Forelimb muscle (tissue), 1 donor: ENCODE results near the gene RAPGEF4. TPM values are rescaled to one million over a fixed set of nuclear protein-coding genes. Genes with fewer than 3 reads are reported as not detected.
"Not testable (repeated sequence)": the region's sequence is repeated elsewhere in the genome, so short reads cannot be mapped to it uniquely, and the experiment has no call there.

Source experiments
- DNase-seq: peaks from one replicate; pipeline ENCODE4 v3.0.0-alpha.2; 2013; ENCODE audit warnings: low read depth
- polyA plus RNA-seq: library from polyadenylated mRNA; unstranded; fragments of 120-200 nt; gene quantifications from one replicate; pipeline ENCODE4 v1.2.1, GENCODE V29; 2013; ENCODE audit not compliant: insufficient read length

The RAPGEF4 gene
- polyA plus RNA-seq, 1 donor, result 2.4 TPM

- DNase-seq, result no peak
These were observed 357.3 kb downstream of the RAPGEF4 start for GRCh38 chr2:173092844-173093402.

DNA sequence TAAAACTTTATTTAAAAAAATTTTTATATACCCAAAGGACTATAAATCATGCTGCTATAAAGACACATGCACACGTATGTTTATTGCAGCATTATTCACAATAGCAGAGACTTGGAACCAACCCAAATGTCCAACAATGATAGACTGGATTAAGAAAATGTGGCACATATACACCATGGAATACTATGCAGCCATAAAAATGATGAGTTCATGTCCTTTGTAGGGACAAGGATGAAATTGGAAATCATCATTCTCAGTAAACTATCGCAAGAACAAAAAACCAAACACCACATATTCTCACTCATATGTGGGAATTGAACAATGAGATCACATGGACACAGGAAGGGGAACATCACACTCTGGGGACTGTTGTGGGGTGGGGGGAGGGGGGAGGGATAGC lies 358.0 kb downstream of the RAPGEF4 start:
- not testable (repeated sequence) for DNase-seq

- no peak for DNase-seq
These were observed 359.1 kb downstream of the RAPGEF4 start for GRCh38 chr2:173094731-173095130.

DNA sequence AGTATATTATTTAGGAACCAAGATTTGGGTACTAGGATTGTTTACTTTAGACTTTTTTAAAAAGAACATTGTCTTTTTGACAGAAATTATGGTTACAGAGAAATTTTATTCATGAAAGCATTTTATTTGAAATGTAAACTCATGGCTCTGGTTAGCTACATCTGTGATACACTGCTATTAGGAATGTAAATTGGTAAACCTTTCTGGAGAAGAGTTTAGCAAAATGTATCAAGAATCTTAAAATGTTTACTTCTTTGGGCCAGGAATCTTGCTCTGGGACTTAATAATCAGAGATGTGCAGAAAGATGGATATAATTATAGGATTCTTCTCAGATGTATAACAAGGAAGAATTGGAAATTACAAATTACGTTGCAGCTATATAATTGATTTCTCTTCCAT lies 359.7 kb downstream of the RAPGEF4 start:
- no peak for DNase-seq

DNA sequence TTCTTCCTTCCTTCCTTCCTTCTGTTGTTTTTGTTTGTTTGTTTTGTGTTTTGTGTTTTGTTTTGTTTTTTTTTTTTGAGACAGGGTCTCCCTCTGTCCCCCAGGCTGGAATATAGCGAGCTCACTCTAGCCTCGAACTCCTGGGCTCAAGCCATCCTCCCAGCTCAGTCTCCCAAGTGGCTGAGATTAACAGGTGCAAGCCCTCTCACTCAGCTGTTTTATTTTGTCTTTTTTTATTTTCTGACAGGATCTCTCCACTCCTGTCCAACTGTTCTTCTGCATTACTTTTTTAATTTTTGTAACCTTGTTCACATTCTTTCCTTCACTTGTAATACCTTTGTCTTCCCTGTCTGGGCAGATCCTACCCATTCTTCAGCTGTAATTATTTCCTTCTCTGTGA lies 363.6 kb downstream of the RAPGEF4 start:
- DNase-seq, result no peak

- no peak for DNase-seq
These were observed 364.2 kb downstream of the RAPGEF4 start for GRCh38 chr2:173099804-173100203.

- DNase-seq, result no peak
These were observed 366.0 kb downstream of the RAPGEF4 start for GRCh38 chr2:173101687-173102086.

Other genes starting within 250 kb of the RAPGEF4 start
- gene PDK1, start 179.8 kb upstream of the RAPGEF4 start, polyA plus RNA-seq, result 25.5 TPM